PC-3 (cell line): ENCODE data around the gene AKAP6. TPM values are rescaled to one million over a fixed set of nuclear protein-coding genes. Genes with fewer than 3 reads are reported as not detected.
A peak's percentile ranks its signal among the peaks of the same experiment; 100 is the strongest.

Experiments used
- ATAC-seq: fragments of 200-7000 bp; cut with Tn5 transposase; 2 replicates; pipeline ENCODE4 v1.9.1; 2020; ENCODE audit warnings: mild to moderate bottlenecking, moderate library complexity
- BruUV-seq: library from RNA; stranded (reverse); fragments of 400-500 nt; replicated peaks from 2 replicates; lab custom pipeline; 2021; lab: Mats Ljungman, UMichigan
- CTCF ChIA-PET: fragments of 300-600 bp; sonication (Branson Sonifier 250); formaldehyde crosslinking; loops from one replicate; lab custom pipeline; 2022; ENCODE audit warnings: antibody characterized with exemption; lab: Charles Lee
- POLR2A ChIA-PET: fragments of 300-600 bp; sonication (Branson Sonifier 250); formaldehyde crosslinking; loops from one replicate; lab custom pipeline; 2022; ENCODE audit warnings: antibody characterized with exemption; ENCODE audit not compliant: unreplicated experiment; lab: Charles Lee
- DNase-seq: peaks from one replicate; pipeline ENCODE4 v3.0.0-alpha.2; 2015
- H2AFZ ChIP-seq: fragments of 300-600 bp; sonication (generic); 2 replicates; pipeline ENCODE4 v1.6.0; 2016; ENCODE audit warnings: antibody characterized with exemption, low read length
- H3F3A ChIP-seq: fragments of 300-600 bp; sonication (generic); one replicate; pipeline ENCODE4 v1.6.0; 2017; ENCODE audit warnings: antibody characterized with exemption, low read length, control low read depth, mild to moderate bottlenecking; ENCODE audit not compliant: unreplicated experiment
- H3K27ac ChIP-seq: fragments of 300-600 bp; sonication (generic); 2 replicates; pipeline ENCODE4 v1.5.1; 2016; ENCODE audit warnings: mild to moderate bottlenecking, low read length
- H3K27me3 ChIP-seq: fragments of 300-600 bp; sonication (generic); 2 replicates; pipeline ENCODE4 v1.6.1; 2016; ENCODE audit warnings: low read length, mixed read lengths
- H3K36me3 ChIP-seq: fragments of 300-600 bp; sonication (generic); 2 replicates; pipeline ENCODE4 v1.6.1; 2016; ENCODE audit warnings: low read depth, mixed run types, low read length, mixed read lengths
- H3K4me1 ChIP-seq: fragments of 300-600 bp; sonication (generic); 2 replicates; pipeline ENCODE4 v1.5.1; 2016; ENCODE audit warnings: low read length; ENCODE audit not compliant: insufficient read depth
- H3K4me2 ChIP-seq: fragments of 300-600 bp; sonication (generic); 2 replicates; pipeline ENCODE4 v1.6.0; 2016; ENCODE audit warnings: low read length
- H3K4me3 ChIP-seq: fragments of 300-600 bp; sonication (generic); 2 replicates; pipeline ENCODE4 v1.5.1; 2016; ENCODE audit warnings: mild to moderate bottlenecking, low read length, mixed read lengths
- H3K79me2 ChIP-seq: fragments of 300-600 bp; sonication (generic); 2 replicates; pipeline ENCODE4 v1.6.1; 2017; ENCODE audit warnings: low read length, mixed read lengths
- H3K9ac ChIP-seq: fragments of 300-600 bp; sonication (generic); 2 replicates; pipeline ENCODE4 v1.6.0; 2016; ENCODE audit warnings: mild to moderate bottlenecking, low read length
- H3K9me2 ChIP-seq: fragments of 300-600 bp; sonication (generic); replicated peaks from 2 replicates; pipeline ENCODE4 v1.6.1; 2016; ENCODE audit warnings: mixed run types, low read length, mixed read lengths
- H3K9me3 ChIP-seq: fragments of 300-600 bp; sonication (generic); 2 replicates; pipeline ENCODE4 v1.6.1; 2016; ENCODE audit warnings: low read length, mixed read lengths
- H4K20me1 ChIP-seq: fragments of 300-600 bp; sonication (generic); 2 replicates; pipeline ENCODE4 v1.6.1; 2016; ENCODE audit warnings: low read length, mixed read lengths
- EZH2 ChIP-seq: fragments of 300-600 bp; sonication (generic); IDR thresholded peaks from one replicate; pipeline ENCODE4 v1.6.1; 2017; ENCODE audit warnings: antibody characterized with exemption, mild to moderate bottlenecking, low read length; ENCODE audit not compliant: unreplicated experiment
- EZH2phosphoT487 ChIP-seq: fragments of 300-600 bp; sonication (generic); IDR thresholded peaks from 2 replicates; pipeline ENCODE4 v1.6.1; 2018; ENCODE audit warnings: mild to moderate bottlenecking, antibody characterized with exemption, low read length, borderline replicate concordance
- intact Hi-C: fragments of 100-400 bp; cut with micrococcal nuclease; formaldehyde crosslinking; loops from 2 replicates; pipeline ENCODE4 v1.9.0; 2023
- total RNA-seq: library from RNA; depleted of rRNA; stranded (reverse); fragments of >200 nt; gene quantifications from 2 replicates; pipeline ENCODE4 v1.2.3, GENCODE V29; 2014
- TF ChIP-seq, protein P1 (sequence below): fragments of 300-600 bp; sonication (generic); conservative IDR thresholded peaks from 2 replicates; pipeline ENCODE4 v1.5.1; 2017; ENCODE audit warnings: antibody characterized with exemption, low read depth, mild to moderate bottlenecking, low read length

AKAP6 gene
- total RNA-seq, 1 experiment from 2014 or later, result 1.5 TPM

DNA sequence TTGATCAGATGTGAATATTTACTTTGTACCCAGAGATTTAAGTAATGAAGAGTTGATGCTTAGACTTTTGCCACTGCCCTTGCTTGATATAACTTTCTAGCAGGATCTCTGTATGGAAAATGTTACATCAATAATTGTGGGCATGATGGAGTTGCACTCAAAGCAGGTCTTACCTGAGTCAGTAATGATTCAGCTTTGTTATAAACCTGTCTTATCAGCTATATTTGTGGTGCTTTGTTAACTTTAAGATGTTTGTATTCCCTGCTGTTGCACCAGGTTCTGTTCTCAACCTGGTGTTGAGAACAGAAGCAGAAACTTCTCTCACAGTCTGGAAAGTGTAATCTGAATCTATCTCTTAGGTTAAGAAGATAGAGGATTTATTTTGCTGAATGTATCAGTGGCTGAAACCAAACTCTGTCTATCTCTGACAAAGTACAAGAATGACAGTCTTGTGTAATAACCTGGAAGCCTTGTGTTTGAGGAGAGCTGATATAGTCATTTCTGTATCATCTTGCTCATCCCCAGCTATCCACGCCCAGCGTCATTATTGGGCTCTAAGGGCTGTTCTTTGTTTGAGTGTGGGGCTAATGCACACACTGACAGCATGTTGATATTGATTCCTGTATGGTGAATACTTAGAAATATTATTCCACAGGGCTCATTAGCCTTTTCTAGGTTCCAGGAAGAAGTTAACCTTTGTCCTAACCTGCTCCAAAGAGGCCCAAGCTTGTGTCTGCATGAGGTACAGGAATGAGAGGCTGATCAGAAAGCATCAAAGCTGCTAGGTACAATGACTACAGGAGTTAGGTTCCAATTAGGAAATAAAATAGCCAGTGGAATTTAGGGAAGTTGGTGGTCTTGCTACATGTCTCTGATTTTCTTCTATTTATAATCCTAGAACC lies 3.6 kb downstream of the AKAP6 start:
- no peaks in the 10 kb centered on the region for H3K27me3 ChIP-seq
- H3K9ac ChIP-seq, result no peak overlapping the region
- H3K4me2 ChIP-seq, result peak overlapping the region; percentile 23
- ChIA-PET POLR2A (interaction anchor here (0.7 kb wide), 1 partner anchor 27 kb away, joined by 3 read pairs; no protein-coding TSS in a partner anchor), CTCF (no interaction called here)
- no peak overlapping the region for H2AFZ ChIP-seq
- no peak for TF ChIP-seq EZH2phosphoT487
- TF ChIP-seq, protein P1, sequence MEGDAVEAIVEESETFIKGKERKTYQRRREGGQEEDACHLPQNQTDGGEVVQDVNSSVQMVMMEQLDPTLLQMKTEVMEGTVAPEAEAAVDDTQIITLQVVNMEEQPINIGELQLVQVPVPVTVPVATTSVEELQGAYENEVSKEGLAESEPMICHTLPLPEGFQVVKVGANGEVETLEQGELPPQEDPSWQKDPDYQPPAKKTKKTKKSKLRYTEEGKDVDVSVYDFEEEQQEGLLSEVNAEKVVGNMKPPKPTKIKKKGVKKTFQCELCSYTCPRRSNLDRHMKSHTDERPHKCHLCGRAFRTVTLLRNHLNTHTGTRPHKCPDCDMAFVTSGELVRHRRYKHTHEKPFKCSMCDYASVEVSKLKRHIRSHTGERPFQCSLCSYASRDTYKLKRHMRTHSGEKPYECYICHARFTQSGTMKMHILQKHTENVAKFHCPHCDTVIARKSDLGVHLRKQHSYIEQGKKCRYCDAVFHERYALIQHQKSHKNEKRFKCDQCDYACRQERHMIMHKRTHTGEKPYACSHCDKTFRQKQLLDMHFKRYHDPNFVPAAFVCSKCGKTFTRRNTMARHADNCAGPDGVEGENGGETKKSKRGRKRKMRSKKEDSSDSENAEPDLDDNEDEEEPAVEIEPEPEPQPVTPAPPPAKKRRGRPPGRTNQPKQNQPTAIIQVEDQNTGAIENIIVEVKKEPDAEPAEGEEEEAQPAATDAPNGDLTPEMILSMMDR, result no peak
- no peak for TF ChIP-seq EZH2
- H3K9me2 ChIP-seq, result no peaks in the 10 kb centered on the region
- no peak overlapping the region for H3K4me3 ChIP-seq
- no peaks in the 10 kb centered on the region for H4K20me1 ChIP-seq
- peak overlapping the region; percentile 41 for H3K27ac ChIP-seq
- H3F3A ChIP-seq, result no peaks in the 10 kb centered on the region
- no peaks in the 10 kb centered on the region for H3K9me3 ChIP-seq
- ATAC-seq (peak; percentile 77), DNase-seq (peak; percentile 56)
- BruUV-seq, result no TSS peak
- no peaks in the 10 kb centered on the region for H3K79me2 ChIP-seq
- no peaks in the 10 kb centered on the region for H3K36me3 ChIP-seq
- intact Hi-C loops, result no loop called here
- H3K4me1 ChIP-seq, result peaks cover 14% of the 10 kb centered on the region

DNA sequence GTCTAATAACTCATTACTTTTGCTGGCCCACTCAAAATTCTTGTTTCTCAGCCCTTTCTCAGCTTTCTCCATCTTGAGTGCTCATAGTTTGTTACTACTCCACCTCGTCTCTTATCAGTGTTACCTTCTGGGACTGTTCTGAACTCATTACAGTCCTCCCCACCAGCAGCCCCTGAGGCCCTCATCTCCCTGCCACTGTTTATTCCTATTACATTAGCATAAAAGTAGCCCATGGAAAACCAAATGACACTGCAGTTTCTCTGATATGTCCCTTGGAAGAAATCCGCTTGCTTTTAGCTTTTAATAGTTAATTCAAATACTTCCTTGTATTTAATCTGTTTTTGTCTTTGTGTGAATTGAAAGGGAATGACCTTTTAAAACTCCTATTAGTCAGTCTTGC lies 7.6 kb downstream of the AKAP6 start:
- intact Hi-C loops, result no loop called here

More for the DNA sequence above, 7.6 kb downstream of the AKAP6 start:
- Histone ChIP-seq H3F3A (no peaks in the 10 kb centered on the region), H3K36me3 (no peaks in the 10 kb centered on the region), H3K9me3 (no peaks in the 10 kb centered on the region), H3K4me1 (peaks cover 15% of the 10 kb centered on the region), H3K9ac (no peak overlapping the region), H3K27ac (no peak overlapping the region), H3K4me3 (no peak overlapping the region), H3K4me2 (no peak overlapping the region), H3K9me2 (no peaks in the 10 kb centered on the region), H3K79me2 (no peaks in the 10 kb centered on the region), H2AFZ (no peak overlapping the region), H4K20me1 (no peaks in the 10 kb centered on the region), H3K27me3 (no peaks in the 10 kb centered on the region)
- TF ChIP-seq EZH2phosphoT487 (no peak), EZH2 (no peak)
- TF ChIP-seq, protein P1, result no peak
- ATAC-seq, result no peak
- no TSS peak for BruUV-seq
- DNase-seq, result no peak
- POLR2A ChIA-PET, result no interaction called here
- CTCF ChIA-PET, result no interaction called here
